Rectal smooth muscle tissue (tissue), 1 donor: ENCODE results near the gene IRF2BP2.
A peak's percentile ranks its signal among the peaks of the same experiment; 100 is the strongest.

ENCODE experiments used
- H3K27ac ChIP-seq: one replicate; pipeline ENCODE4 v1.7.0; 2013; ENCODE audit warnings: low read depth, low read length, inconsistent platforms
- H3K27me3 ChIP-seq: one replicate; pipeline ENCODE4 v1.7.0; 2013; ENCODE audit warnings: low read length; ENCODE audit not compliant: control insufficient read depth, insufficient read depth
- H3K36me3 ChIP-seq: one replicate; pipeline ENCODE4 v1.7.0; 2013; ENCODE audit warnings: low read length; ENCODE audit not compliant: control insufficient read depth, insufficient read depth
- H3K4me1 ChIP-seq: one replicate; pipeline ENCODE4 v1.7.0; 2013; ENCODE audit warnings: low read length; ENCODE audit not compliant: control insufficient read depth, insufficient read depth
- H3K4me3 ChIP-seq: one replicate; pipeline ENCODE4 v1.7.0; 2013; ENCODE audit warnings: low read length
- H3K9ac ChIP-seq: one replicate; pipeline ENCODE4 v1.7.0; 2013; ENCODE audit warnings: low read length

IRF2BP2 gene

GRCh38 chr1:234608025-234608910 lies 1.7 kb downstream of the IRF2BP2 start:
- Histone ChIP-seq H3K4me3 (peak overlapping the region; percentile 98), H3K9ac (peak overlapping the region; percentile 98), H3K27ac (peak overlapping the region; percentile 99), H3K36me3 (peaks cover 16% of the 10 kb centered on the region), H3K4me1 (peaks cover 19% of the 10 kb centered on the region), H3K27me3 (no peaks in the 10 kb centered on the region)

- H3K27ac ChIP-seq: peak overlapping the region; percentile 99
- H3K27me3 ChIP-seq: no peaks in the 10 kb centered on the region
- peaks cover 16% of the 10 kb centered on the region for H3K36me3 ChIP-seq
- peaks cover 16% of the 10 kb centered on the region for H3K4me1 ChIP-seq
- H3K4me3 ChIP-seq: peak overlapping the region; percentile 98
- H3K9ac ChIP-seq: peak overlapping the region; percentile 98
Measured at GRCh38 chr1:234607109-234608024, 2.6 kb downstream of the IRF2BP2 start.

DNA sequence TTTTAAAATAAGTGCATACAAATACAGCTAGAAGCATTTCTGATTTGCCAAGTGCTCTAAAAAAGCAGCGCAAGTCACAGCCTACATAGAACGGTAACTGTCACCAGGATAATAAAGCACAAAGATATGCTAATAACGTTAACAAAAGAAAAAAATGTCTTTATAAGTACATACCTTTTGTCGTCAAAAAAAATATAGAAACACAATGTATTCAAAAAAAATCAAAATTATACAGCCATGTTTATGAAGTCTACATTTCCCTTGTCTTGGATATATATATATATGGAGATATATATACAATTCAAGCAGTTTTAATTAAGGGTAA lies 3.2 kb downstream of the IRF2BP2 start:
- peak overlapping the region; percentile 98 for H3K9ac ChIP-seq
- no peaks in the 10 kb centered on the region for H3K27me3 ChIP-seq
- peak overlapping the region; percentile 98 for H3K4me3 ChIP-seq
- peak overlapping the region; percentile 99 for H3K27ac ChIP-seq
- H3K36me3 ChIP-seq: peaks cover 16% of the 10 kb centered on the region
- peaks cover 16% of the 10 kb centered on the region for H3K4me1 ChIP-seq

GRCh38 chr1:234605983-234606783 lies 3.8 kb downstream of the IRF2BP2 start:
- H3K4me1 ChIP-seq: peaks cover 16% of the 10 kb centered on the region
- H3K9ac ChIP-seq: peak overlapping the region; percentile 89
- no peaks in the 10 kb centered on the region for H3K27me3 ChIP-seq
- H3K27ac ChIP-seq: peak overlapping the region; percentile 99
- H3K4me3 ChIP-seq: peak overlapping the region; percentile 98
- peaks cover 16% of the 10 kb centered on the region for H3K36me3 ChIP-seq

DNA sequence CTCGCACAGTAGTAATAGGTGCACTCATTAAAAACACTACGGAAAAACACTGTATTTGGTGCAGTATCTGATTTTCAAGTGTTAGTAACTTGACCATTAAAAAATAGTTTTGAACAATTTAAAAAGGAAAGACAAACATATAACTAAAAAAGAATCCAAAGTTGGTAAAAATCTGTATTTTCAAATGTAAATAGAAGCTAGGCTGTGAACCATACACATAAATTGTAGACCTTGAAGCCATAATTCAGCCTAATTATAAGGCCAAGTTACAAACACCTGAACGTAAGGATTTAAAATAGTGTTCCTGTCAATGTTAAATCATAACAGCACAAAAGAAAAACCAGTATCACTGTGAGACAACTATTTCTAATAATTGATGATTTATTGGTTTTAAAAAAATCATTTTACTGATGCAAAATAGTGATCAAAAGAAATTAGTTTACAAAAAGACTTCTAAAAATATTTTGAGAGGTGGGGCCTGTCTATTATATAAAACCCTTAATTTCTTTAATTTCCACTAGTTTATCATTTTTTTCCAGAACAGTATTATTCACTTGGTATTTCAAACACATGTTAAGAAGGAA lies 4.5 kb downstream of the IRF2BP2 start:
- Histone ChIP-seq H3K27me3 (no peaks in the 10 kb centered on the region), H3K4me3 (peak overlapping the region; percentile 98), H3K9ac (peak overlapping the region; percentile 89), H3K27ac (peak overlapping the region; percentile 99), H3K36me3 (peaks cover 16% of the 10 kb centered on the region), H3K4me1 (peaks cover 22% of the 10 kb centered on the region)

DNA sequence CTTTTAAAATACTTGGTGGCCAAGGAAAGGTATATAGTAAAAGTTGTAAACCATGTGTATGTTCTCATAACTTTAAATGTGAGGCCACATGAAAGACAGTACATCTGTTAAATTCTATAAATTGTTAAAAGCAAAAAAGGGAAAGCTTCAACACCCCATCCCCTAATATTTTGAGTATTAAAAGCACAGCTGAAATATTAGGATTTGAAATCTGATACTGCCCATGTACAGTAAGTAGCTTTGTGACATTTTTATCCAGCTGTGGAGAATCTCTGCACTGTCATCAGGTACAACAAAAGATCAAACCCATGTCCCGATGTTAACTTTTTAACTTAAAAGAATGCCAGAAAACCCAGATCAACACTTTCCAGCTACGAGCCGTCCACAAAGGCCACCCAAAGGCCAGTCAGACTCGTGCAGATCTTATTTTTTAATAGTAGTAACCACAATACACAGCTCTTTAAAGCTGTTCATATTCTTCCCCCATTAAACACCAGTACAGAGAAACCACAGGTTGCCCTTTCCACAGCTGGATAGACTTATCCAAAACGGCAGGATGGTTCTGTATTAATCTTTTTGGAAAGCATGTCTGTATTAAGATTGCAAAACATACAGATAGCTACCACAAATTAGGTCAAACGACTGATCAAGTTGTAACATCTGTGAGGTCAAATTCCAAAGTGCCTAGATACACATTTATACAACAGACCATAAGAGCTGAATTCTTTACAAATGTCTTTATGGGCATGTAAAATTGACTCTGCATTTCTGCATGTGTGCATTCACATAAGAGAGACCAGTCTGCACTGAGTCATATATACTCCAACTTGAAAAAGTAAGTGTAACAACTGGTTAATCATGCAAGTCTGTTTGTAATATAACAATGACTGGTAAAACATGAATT lies 5.2 kb downstream of the IRF2BP2 start:
- H3K36me3 ChIP-seq: peaks cover 16% of the 10 kb centered on the region
- H3K27ac ChIP-seq: peak overlapping the region; percentile 99
- H3K9ac ChIP-seq: peak overlapping the region; percentile 12
- H3K4me3 ChIP-seq: peak overlapping the region; percentile 98
- peaks cover 24% of the 10 kb centered on the region for H3K4me1 ChIP-seq
- H3K27me3 ChIP-seq: no peaks in the 10 kb centered on the region

DNA sequence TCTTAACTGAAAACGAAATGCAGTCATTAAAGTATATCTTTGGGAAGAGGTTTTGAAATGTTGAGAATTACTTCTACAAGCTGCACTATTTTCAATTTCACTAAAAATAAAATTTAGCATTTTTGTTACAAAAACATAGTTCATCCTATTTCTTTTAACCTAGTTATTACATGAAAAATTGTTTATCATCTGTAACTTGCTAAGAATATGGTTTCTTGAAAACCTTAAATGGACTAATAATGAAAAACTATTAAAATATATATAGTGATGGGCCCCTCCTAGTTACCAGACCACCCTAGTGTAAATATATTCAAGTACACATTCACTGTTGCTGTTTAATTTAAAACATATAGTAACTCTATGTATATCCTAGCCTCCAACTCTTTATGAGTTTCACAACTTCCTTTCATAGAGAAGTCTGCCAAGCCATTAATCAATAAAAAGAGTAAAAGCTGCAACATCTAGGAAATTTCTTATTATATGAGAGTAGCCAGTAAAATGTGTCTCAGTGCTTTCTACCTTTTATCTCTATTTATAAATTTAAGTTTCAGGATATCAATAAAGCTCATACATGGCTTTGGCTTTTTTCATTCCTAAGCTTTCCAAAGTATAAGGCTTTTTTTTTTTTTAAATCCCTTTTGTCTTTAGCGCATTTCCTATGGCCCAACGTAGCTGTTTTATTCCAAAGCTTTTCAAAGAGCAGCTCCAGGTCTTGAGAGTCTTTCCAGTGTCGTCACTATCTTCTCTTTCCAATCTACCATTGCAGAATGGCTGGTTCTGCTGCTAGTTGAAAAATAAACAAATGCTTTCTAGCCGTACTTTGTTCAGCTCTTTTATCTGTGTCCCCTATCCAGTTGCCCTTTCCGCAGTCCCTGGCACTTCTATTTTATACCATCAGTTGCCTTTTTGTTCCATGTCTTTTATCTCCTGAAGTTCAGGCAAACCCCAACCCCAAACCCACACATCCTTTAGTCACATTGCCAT lies 6.5 kb downstream of the IRF2BP2 start:
- H3K36me3 ChIP-seq: peaks cover 16% of the 10 kb centered on the region
- peaks cover 29% of the 10 kb centered on the region for H3K4me1 ChIP-seq
- H3K4me3 ChIP-seq: peak overlapping the region; percentile 98
- H3K27ac ChIP-seq: peak overlapping the region; percentile 99
- no peak overlapping the region for H3K9ac ChIP-seq
- no peaks in the 10 kb centered on the region for H3K27me3 ChIP-seq

DNA sequence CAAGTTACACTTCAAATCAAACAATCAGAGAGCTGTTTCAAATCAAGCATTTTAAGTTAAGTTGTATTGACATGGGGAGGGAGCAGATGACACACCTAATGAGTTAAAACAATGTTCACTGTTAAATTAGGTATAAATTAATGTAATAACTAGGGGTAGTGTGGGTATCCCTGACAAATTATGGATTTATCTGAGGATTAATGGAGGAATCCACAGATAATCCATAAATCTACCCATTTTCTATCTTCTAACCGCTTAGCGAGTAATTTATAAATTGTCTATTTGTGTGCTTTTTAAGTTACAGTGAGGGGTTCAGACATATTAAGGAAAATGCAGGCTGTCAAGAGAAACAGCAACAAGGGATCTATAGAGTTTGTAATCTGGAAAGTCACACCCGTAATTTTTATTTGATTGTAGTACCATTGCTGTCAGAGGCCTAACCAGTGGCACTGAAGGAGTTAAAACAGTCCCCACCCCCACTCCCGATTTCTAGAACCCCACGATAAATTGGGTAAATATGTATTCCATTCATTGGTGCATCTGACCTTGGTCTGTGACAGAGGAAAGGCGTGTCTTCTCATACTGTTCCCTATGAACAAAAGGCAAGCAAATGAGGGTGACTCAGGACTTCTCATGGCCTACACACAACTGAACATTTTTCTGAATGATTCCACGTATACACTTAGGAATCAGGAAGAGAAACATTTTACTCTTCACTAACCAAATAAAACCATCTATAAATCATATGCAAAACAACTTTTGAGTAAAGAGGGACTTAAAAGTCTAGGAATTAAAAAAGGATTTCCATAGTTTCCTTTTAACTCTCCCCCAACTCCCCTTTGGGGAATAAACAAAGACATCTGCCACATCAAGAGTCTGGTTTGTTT lies 7.4 kb downstream of the IRF2BP2 start:
- H3K27me3 ChIP-seq: no peaks in the 10 kb centered on the region
- peaks cover 29% of the 10 kb centered on the region for H3K4me1 ChIP-seq
- peaks cover 8% of the 10 kb centered on the region for H3K36me3 ChIP-seq
- peak overlapping the region; percentile 30 for H3K4me3 ChIP-seq
- no peak overlapping the region for H3K9ac ChIP-seq
- peak overlapping the region; percentile 99 for H3K27ac ChIP-seq

DNA sequence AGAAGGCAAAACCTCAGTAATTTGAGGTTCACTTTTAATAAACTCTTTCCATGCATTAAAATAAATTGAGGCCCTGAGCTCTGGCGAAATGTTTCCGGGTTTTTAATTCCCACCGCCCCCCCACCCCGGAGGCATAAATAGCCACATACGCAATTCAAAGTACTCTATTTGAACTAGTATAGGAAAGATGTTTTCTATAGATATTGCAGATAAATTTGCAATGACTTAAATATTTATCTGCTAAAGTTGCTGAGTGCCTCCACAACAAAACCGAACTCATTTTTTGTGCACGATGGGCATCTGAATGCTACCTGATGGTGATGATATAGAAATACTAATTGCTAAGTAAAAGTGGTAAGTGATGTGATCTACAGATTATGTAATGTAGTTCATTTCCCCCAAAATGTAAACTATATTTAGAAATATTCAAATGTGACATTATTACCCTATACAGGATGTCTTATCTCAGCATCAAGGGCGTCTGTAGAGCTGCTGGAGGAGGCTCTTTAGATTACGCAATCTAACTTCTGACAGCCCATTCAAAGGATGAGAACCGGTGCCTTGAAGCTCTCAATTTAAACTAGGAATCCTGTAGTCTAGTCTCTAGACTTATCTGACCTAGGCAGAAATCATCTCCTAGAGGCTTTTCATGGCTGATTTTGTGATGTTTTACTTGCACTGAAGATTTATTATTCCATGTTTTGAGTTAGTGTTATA lies 8.5 kb downstream of the IRF2BP2 start:
- H3K4me3 ChIP-seq: peak overlapping the region; percentile 31

More for the DNA sequence above, 8.5 kb downstream of the IRF2BP2 start:
- Histone ChIP-seq H3K27me3 (no peaks in the 10 kb centered on the region), H3K9ac (no peak overlapping the region), H3K27ac (peak overlapping the region; percentile 99), H3K4me1 (peaks cover 29% of the 10 kb centered on the region), H3K36me3 (no peaks in the 10 kb centered on the region)
